Measurements from ENCODE around the gene VPS8. TPM values are rescaled to one million over a fixed set of nuclear protein-coding genes. Genes with fewer than 3 reads are reported as not detected.

The VPS8 gene
- polyA plus RNA-seq, 2 of the 4 experiments (the other 2 are of a cell fraction) = 10.3 to 30.1 TPM

GRCh38 chr3:184941408-184941807, 129.4 kb downstream of the VPS8 start:
- no peak overlapping the region for H3K4me2 ChIP-seq
- no peak overlapping the region for H3K4me3 ChIP-seq
- 86% methylated on average over 2 of the region's 2 CpGs for WGBS (ENCODE audit: missing lambda C conversion rate)
- POLR2A ChIA-PET = no interaction called here
- CTCF ChIA-PET = interaction anchor here (0.7 kb wide), 2 partner anchors 11 to 130 kb away, joined by 3 read pairs; no protein-coding TSS in a partner anchor
- FAIRE-seq = no peak
- no peak overlapping the region for H3K27ac ChIP-seq
- no peaks in the 10 kb centered on the region for H3K9me3 ChIP-seq
- TF ChIP-seq NR3C1 (IDR thresholded peaks at IDR 0.05) (no peak), ATOH8 (CRISPR knock-in tag; IDR thresholded peaks at IDR 0.05; ENCODE audit: low read depth) (no peak), RARB (CRISPR knock-in tag; IDR thresholded peaks at IDR 0.05) (no peak), CEBPB (IDR thresholded peaks at IDR 0.05) (no peak), RCOR1 (IDR thresholded peaks at IDR 0.05; ENCODE audit: low read depth, low read length) (no peak), KDM5A (IDR thresholded peaks at IDR 0.05) (no peak), EHF (CRISPR knock-in tag; IDR thresholded peaks at IDR 0.05) (no peak), ZFP36 (IDR thresholded peaks at IDR 0.05; ENCODE audit: borderline replicate concordance, partially characterized antibody) (no peak), HES2 (IDR thresholded peaks at IDR 0.05) (no peak), USF2 (IDR thresholded peaks at IDR 0.05) (no peak)
- no peak for DNase-seq (ENCODE audit: low read depth in 1 of 2, low spot score in 1 of 2)
- H3K4me1 ChIP-seq = no peaks in the 10 kb centered on the region
- no peak for ATAC-seq

GRCh38 chr3:184942735-184943134, 130.8 kb downstream of the VPS8 start:
- WGBS (ENCODE audit: missing lambda C conversion rate) = 87% methylated on average over 3 of the region's 3 CpGs
- TF ChIP-seq E2F6 (IDR thresholded peaks at IDR 0.05; ENCODE audit: borderline replicate concordance, low read depth) = no peak
- no peak for TF ChIP-seq HOXA7 (CRISPR knock-in tag; IDR thresholded peaks at IDR 0.05)
- no peak for TF ChIP-seq ZSCAN20 (CRISPR knock-in tag; IDR thresholded peaks at IDR 0.05)
- no peak for TF ChIP-seq JUNB (IDR thresholded peaks at IDR 0.05)
- TF ChIP-seq ESRRA (IDR thresholded peaks at IDR 0.05; ENCODE audit: borderline replicate concordance, low read length) = no peak
- no peak for TF ChIP-seq ZC3H11A (IDR thresholded peaks at IDR 0.05)
- TF ChIP-seq MYC (IDR thresholded peaks at IDR 0.05; ENCODE audit: borderline replicate concordance, low read length) = no peak
- no peak for TF ChIP-seq RFX5 (IDR thresholded peaks at IDR 0.05)
- TF ChIP-seq EHF (CRISPR knock-in tag; IDR thresholded peaks at IDR 0.05) = no peak
- no peak for TF ChIP-seq CBX8 (IDR thresholded peaks at IDR 0.05)
- no peak for TF ChIP-seq MAFK (IDR thresholded peaks at IDR 0.05; ENCODE audit: partially characterized antibody)
- TF ChIP-seq ATOH8 (CRISPR knock-in tag; IDR thresholded peaks at IDR 0.05; ENCODE audit: low read depth) = no peak
- TF ChIP-seq ELK1 (IDR thresholded peaks at IDR 0.05; ENCODE audit: low read depth, low read length) = no peak
- TF ChIP-seq NR3C1 (IDR thresholded peaks at IDR 0.05) = no peak
- ATAC-seq (no peak), FAIRE-seq (no peak), DNase-seq (ENCODE audit: low read depth in 1 of 2, low spot score in 1 of 2) (no peak)
- Histone ChIP-seq H3K4me2 (no peak overlapping the region), H3K4me1 (no peaks in the 10 kb centered on the region), H3K9me3 (no peaks in the 10 kb centered on the region), H3K4me3 (no peak overlapping the region), H3K27ac (no peak overlapping the region)
- POLR2A ChIA-PET = no interaction called here
- CTCF ChIA-PET = no interaction called here

All from A549 (cell line).